NCI-H146 treated with DMSO at 0.1 percent for 48 hours (cell line): ENCODE results near the gene ATXN1.
"Not testable (repeated sequence)": the region's sequence is repeated elsewhere in the genome, so short reads cannot be mapped to it uniquely, and the experiment has no call there.

Experiments used
- DNase-seq: peaks from one replicate; lab custom pipeline; 2025; ENCODE audit not compliant: unreplicated experiment; lab: John Stamatoyannopoulos, UW

The ATXN1 gene

GRCh38 chr6:16702627-16703378, 58.5 kb downstream of the ATXN1 start:
- DNase-seq: not testable (repeated sequence)

- DNase-seq: no peak
These were observed 60.4 kb downstream of the ATXN1 start for GRCh38 chr6:16700916-16701234.

GRCh38 chr6:16700202-16700915, 60.9 kb downstream of the ATXN1 start:
- DNase-seq: no peak

GRCh38 chr6:16698997-16699868, 62.0 kb downstream of the ATXN1 start:
- no peak for DNase-seq

GRCh38 chr6:16698162-16698533, 63.1 kb downstream of the ATXN1 start:
- DNase-seq: no peak

- DNase-seq: peak; percentile 66
These were observed 63.7 kb downstream of the ATXN1 start for GRCh38 chr6:16697437-16698161.

- DNase-seq: no peak
These were observed 64.8 kb downstream of the ATXN1 start for GRCh38 chr6:16696496-16696895.

GRCh38 chr6:16694781-16695578, 66.3 kb downstream of the ATXN1 start:
- no peak for DNase-seq

- no peak for DNase-seq
These were observed 69.9 kb downstream of the ATXN1 start for GRCh38 chr6:16691324-16691723.

- no peak for DNase-seq
These were observed 70.6 kb downstream of the ATXN1 start for GRCh38 chr6:16690608-16691142.

GRCh38 chr6:16689788-16690607, 71.3 kb downstream of the ATXN1 start:
- DNase-seq: no peak

- no peak for DNase-seq
These were observed 72.2 kb downstream of the ATXN1 start for GRCh38 chr6:16688984-16689636.

GRCh38 chr6:16688436-16688835, 72.8 kb downstream of the ATXN1 start:
- no peak for DNase-seq

- no peak for DNase-seq
These were observed 74.2 kb downstream of the ATXN1 start for GRCh38 chr6:16687045-16687444.

- DNase-seq: no peak
These were observed 76.2 kb downstream of the ATXN1 start for GRCh38 chr6:16684896-16685554.

GRCh38 chr6:16684195-16684689, 77.0 kb downstream of the ATXN1 start:
- DNase-seq: no peak

- DNase-seq: no peak
These were observed 77.5 kb downstream of the ATXN1 start for GRCh38 chr6:16683641-16684194.
